IPS-18a (cell line): ENCODE results near the gene LRRC9.
"Not testable (repeated sequence)": the region's sequence is repeated elsewhere in the genome, so short reads cannot be mapped to it uniquely, and the experiment has no call there.

Experiments
- H3K27ac ChIP-seq: one replicate; pipeline ENCODE4 v1.5.1; 2013; ENCODE audit warnings: low read length
- H3K27me3 ChIP-seq: one replicate; pipeline ENCODE4 v1.6.1; 2013; ENCODE audit warnings: mild to moderate bottlenecking, low read length; ENCODE audit not compliant: control insufficient read depth, insufficient read depth
- H3K36me3 ChIP-seq: one replicate; pipeline ENCODE4 v1.6.1; 2013; ENCODE audit warnings: low read depth, low read length; ENCODE audit not compliant: control insufficient read depth
- H3K4me1 ChIP-seq: one replicate; pipeline ENCODE4 v1.6.1; 2013; ENCODE audit warnings: low read depth, low read length; ENCODE audit not compliant: control insufficient read depth
- H3K4me3 ChIP-seq: one replicate; pipeline ENCODE4 v1.5.1; 2013; ENCODE audit warnings: low read length
- H3K9ac ChIP-seq: one replicate; pipeline ENCODE4 v1.6.1; 2013; ENCODE audit warnings: mild to moderate bottlenecking, low read length, moderate library complexity
- H3K9me3 ChIP-seq: one replicate; pipeline ENCODE4 v1.6.1; 2013; ENCODE audit warnings: low read depth, low read length; ENCODE audit not compliant: control insufficient read depth

LRRC9 gene

DNA sequence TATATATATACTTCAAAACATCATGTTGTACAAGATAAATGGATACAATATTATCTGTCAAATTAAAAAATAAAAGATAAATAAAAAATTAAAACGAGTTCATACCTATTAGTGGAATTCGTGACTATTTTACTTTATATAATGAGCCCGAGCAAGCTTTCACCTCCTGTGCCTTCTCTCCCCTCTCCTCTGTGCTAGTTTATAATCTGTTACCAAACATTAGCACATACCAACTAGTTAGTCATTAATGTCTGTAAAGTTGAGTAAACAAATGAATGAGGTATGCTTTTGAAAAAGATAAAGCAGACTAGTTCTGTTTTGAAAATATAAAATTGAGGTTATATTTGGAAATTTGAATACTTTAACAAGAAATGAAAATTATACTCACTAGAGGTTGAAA, 84.0 kb downstream of the LRRC9 start:
- Histone ChIP-seq H3K4me3 (no peak overlapping the region), H3K4me1 (no peaks in the 10 kb centered on the region), H3K36me3 (no peaks in the 10 kb centered on the region), H3K27me3 (no peaks in the 10 kb centered on the region), H3K9ac (no peak overlapping the region), H3K9me3 (no peaks in the 10 kb centered on the region), H3K27ac (no peak overlapping the region)

GRCh38 chr14:60008042-60008441, 88.1 kb downstream of the LRRC9 start:
- Histone ChIP-seq H3K9me3 (no peaks in the 10 kb centered on the region), H3K36me3 (no peaks in the 10 kb centered on the region), H3K4me3 (no peak overlapping the region), H3K4me1 (no peaks in the 10 kb centered on the region), H3K27me3 (no peaks in the 10 kb centered on the region), H3K27ac (no peak overlapping the region), H3K9ac (no peak overlapping the region)

DNA sequence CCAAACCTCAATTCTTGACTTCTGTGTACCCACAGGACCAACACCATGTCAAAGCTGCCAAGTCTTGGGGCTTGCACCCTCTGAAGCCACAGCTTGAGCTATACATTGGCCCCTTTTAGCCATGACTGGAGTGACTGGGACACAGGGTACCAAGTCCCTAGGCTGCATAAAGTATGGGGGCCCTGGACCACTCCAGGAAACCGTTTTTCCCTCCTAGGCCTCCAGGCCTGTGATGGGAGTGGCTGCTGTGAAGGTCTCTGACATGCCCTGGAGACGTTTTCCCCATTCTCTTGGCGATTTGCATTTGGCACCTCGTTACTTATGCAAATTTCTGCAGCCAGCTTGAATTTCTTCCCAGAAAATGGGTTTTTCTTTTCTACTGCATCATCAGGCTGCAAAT, 90.3 kb downstream of the LRRC9 start:
- not testable (repeated sequence) for H3K4me1 ChIP-seq, H3K36me3 ChIP-seq, H3K27ac ChIP-seq, H3K4me3 ChIP-seq, H3K9ac ChIP-seq, H3K27me3 ChIP-seq
- peaks cover 12% of the 10 kb centered on the region for H3K9me3 ChIP-seq

DNA sequence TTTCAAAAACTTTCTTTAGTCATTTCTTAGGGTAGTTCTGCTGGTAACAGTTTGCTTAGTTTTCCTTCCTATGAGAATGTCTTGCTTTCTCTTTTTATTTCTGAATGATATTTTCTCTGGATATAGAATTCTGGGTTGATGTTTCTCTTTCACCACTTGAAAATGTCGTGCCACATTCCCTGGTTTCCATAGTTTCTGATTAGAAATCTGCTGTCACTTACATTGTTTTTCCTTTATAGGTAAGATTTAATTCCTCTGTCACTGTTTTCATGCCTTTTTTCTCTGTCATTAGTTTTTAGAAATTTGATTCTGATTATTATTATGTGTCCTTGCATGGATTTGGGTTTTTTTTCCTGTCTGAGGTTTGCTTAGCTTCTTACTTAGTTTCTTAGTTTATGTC, 94.5 kb downstream of the LRRC9 start:
- no peak overlapping the region for H3K9ac ChIP-seq

GRCh38 chr14:60021619-60022018, 101.7 kb downstream of the LRRC9 start:
- Histone ChIP-seq H3K27me3 (no peaks in the 10 kb centered on the region), H3K9ac (no peak overlapping the region), H3K9me3 (no peaks in the 10 kb centered on the region), H3K4me3 (no peak overlapping the region), H3K36me3 (no peaks in the 10 kb centered on the region), H3K4me1 (no peaks in the 10 kb centered on the region), H3K27ac (no peak overlapping the region)

More for the DNA sequence above, 94.5 kb downstream of the LRRC9 start:
- Histone ChIP-seq H3K4me1 (no peaks in the 10 kb centered on the region), H3K27ac (no peak overlapping the region), H3K36me3 (no peaks in the 10 kb centered on the region), H3K27me3 (no peaks in the 10 kb centered on the region), H3K4me3 (no peak overlapping the region), H3K9me3 (peaks cover 12% of the 10 kb centered on the region)

- Histone ChIP-seq H3K9ac (no peak overlapping the region), H3K4me3 (no peak overlapping the region), H3K4me1 (no peaks in the 10 kb centered on the region), H3K9me3 (no peaks in the 10 kb centered on the region), H3K27me3 (no peaks in the 10 kb centered on the region), H3K27ac (no peak overlapping the region), H3K36me3 (no peaks in the 10 kb centered on the region)
Observed at GRCh38 chr14:60025571-60025970, 105.6 kb downstream of the LRRC9 start.

- Histone ChIP-seq H3K27ac (no peak overlapping the region), H3K9ac (no peak overlapping the region), H3K4me3 (no peak overlapping the region)
Observed at GRCh38 chr14:60035177-60035576, 115.2 kb downstream of the LRRC9 start.

GRCh38 chr14:60047976-60048375, 128.0 kb downstream of the LRRC9 start:
- H3K4me1 ChIP-seq, H3K9ac ChIP-seq, H3K36me3 ChIP-seq, H3K4me3 ChIP-seq, H3K9me3 ChIP-seq, H3K27ac ChIP-seq, H3K27me3 ChIP-seq: not testable (repeated sequence)

More at GRCh38 chr14:60035177-60035576, 115.2 kb downstream of the LRRC9 start:
- Histone ChIP-seq H3K36me3 (no peaks in the 10 kb centered on the region), H3K27me3 (no peaks in the 10 kb centered on the region), H3K9me3 (no peaks in the 10 kb centered on the region), H3K4me1 (no peaks in the 10 kb centered on the region)

GRCh38 chr14:60051721-60052221, 131.8 kb downstream of the LRRC9 start:
- Histone ChIP-seq H3K9ac (no peak overlapping the region), H3K9me3 (no peaks in the 10 kb centered on the region), H3K27ac (no peak overlapping the region), H3K4me1 (no peaks in the 10 kb centered on the region), H3K4me3 (no peak overlapping the region), H3K36me3 (no peaks in the 10 kb centered on the region), H3K27me3 (no peaks in the 10 kb centered on the region)

DNA sequence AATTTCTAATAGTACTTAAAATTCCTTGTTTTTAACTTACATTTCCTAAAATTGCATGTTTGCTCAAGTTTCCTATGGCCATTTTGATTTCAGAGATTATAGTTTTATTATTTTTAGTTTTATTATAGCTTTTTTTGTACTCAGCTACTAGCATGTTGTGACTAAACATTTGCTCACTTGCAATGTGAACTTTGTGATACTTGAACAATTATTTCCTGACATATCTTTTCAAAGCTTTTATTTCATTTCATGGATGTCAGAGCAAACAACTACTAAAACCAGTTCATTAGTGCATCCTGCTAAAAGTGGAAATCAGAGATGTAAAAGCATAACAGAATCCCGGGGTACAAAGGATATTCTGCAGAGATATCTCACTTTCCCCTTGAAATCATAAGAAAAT, 138.1 kb downstream of the LRRC9 start:
- Histone ChIP-seq H3K4me3 (no peak overlapping the region), H3K36me3 (no peaks in the 10 kb centered on the region), H3K27me3 (no peaks in the 10 kb centered on the region), H3K9me3 (no peaks in the 10 kb centered on the region), H3K27ac (no peak overlapping the region), H3K9ac (no peak overlapping the region), H3K4me1 (no peaks in the 10 kb centered on the region)

GRCh38 chr14:60061371-60061770, 141.4 kb downstream of the LRRC9 start:
- Histone ChIP-seq H3K27ac (no peak overlapping the region), H3K4me1 (no peaks in the 10 kb centered on the region), H3K9me3 (no peaks in the 10 kb centered on the region), H3K36me3 (no peaks in the 10 kb centered on the region), H3K27me3 (no peaks in the 10 kb centered on the region), H3K4me3 (no peak overlapping the region), H3K9ac (no peak overlapping the region)

GRCh38 chr14:60064491-60065072, 144.6 kb downstream of the LRRC9 start:
- no peaks in the 10 kb centered on the region for H3K27me3 ChIP-seq

More at GRCh38 chr14:60064491-60065072, 144.6 kb downstream of the LRRC9 start:
- no peak overlapping the region for H3K27ac ChIP-seq
- H3K36me3 ChIP-seq = no peaks in the 10 kb centered on the region
- no peaks in the 10 kb centered on the region for H3K4me1 ChIP-seq
- H3K9me3 ChIP-seq = no peaks in the 10 kb centered on the region
- H3K9ac ChIP-seq = no peak overlapping the region
- no peak overlapping the region for H3K4me3 ChIP-seq
